T-helper 9 cell (primary cell): ENCODE results near the gene LAMB4.

Source experiments
- DNase-seq: peaks from one replicate; pipeline ENCODE4 v3.0.0-alpha.2; 2020

LAMB4 gene

GRCh38 chr7:108104324-108104723, 25.8 kb downstream of the LAMB4 start:
- DNase-seq: no peak

GRCh38 chr7:108103558-108104298, 26.4 kb downstream of the LAMB4 start:
- no peak for DNase-seq

DNA sequence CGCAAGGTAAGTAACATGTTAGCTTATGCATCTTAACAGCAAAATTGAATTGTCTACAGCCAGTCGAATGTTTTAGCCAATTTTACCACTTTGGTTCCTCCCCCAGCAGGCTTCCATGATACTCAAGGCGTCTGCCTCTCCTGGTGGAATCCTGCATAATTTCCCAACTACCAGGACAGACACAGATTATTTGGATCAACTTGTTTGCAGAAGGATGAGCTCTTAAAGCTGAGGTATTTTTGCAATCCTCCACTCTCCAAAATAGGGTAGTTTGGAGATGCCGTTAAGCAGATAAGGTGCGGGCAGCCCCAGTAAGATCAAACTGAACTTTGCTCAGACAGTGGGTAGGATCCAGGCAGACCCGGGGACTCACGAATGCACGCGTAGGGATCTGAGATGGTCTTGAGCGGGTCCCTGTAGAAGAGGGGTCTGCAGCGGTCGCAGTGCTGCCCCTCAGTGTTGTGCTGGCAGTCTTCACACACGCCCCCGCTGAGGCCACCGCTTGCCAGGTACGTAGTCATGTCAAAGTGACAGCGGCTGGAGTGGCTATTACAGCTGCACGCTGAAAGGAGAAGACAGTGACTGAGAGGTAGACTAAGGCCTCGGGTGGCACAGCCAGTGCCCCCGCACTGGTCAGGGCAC, 27.4 kb downstream of the LAMB4 start:
- no peak for DNase-seq

GRCh38 chr7:108101759-108102158, 28.4 kb downstream of the LAMB4 start:
- DNase-seq: no peak

GRCh38 chr7:108099713-108100112, 30.4 kb downstream of the LAMB4 start:
- DNase-seq: no peak

GRCh38 chr7:108097703-108098102, 32.5 kb downstream of the LAMB4 start:
- no peak for DNase-seq

DNA sequence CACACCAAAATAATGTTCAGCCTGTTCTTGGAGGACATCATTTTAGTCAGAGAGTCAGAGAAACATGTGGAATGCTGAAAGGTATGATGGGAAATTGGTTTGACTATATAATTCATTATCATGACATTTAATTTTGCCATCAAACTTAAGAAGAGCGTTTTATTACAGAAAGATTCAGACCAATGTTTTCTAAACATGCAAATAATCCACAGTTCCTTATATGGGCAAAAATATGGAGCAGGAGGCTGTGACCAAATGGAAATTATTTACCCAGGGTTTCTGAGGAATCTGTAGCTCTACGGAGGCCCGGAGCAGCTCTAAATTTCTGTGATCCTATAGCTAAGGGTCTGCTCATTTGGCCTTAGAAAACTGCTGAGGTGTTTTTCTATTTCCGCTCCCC, 33.2 kb downstream of the LAMB4 start:
- DNase-seq: no peak

GRCh38 chr7:108094933-108095710, 35.0 kb downstream of the LAMB4 start:
- no peak for DNase-seq

DNA sequence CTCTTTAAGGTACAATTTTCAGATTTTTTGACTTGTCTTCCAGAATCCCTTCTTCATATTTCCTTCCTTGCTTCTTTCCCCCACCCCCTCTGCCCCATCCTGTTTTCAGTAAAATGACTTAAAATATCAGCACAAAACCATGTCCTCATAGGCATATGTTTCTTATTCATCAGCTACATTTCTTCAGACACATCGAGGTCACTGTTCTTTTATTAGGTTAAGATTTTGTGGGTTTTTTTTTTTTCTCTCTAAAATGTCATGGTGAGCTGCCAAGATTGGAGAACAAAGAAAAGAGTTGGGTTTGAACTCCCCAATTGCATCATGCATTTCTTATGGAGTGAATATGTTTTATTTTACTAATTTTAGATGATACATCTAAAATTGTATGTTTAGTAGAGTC, 35.8 kb downstream of the LAMB4 start:
- DNase-seq: no peak

GRCh38 chr7:108093851-108094331, 36.3 kb downstream of the LAMB4 start:
- DNase-seq: no peak

DNA sequence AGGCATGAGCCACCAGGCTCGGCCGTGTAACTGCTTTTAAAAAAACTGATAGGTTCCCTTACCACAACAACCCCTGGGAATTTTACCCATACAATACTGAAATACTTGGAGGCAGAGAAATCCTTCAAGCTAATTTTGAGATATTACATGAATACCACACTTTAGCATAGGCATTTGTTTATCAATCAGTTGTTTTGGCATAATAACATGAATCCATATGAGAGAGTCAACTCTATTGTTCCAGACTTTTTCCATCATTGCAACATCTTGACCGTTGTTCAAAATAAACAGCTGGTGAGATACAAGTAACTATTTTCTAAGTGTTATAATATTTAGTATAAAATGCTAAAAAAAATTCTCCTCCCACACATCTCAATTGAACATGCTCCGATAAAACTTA, 36.8 kb downstream of the LAMB4 start:
- no peak for DNase-seq

DNA sequence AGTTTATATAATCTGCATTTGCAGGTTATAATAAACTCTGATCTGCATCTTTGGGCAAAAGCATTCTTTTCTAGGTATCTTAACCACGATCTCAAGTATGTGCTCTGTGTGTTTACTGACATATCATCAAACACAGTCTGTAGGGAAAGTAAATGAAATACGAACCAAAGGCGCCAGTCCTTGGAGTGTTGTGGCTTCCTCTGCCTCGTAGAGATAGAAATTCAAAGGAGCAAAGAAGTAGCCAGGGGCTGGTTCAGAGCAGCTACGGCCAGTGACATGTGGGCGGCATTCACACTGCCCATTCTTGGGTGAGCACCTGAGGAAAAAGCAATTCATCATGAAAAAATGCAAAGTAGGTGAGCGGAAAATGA, 38.7 kb downstream of the LAMB4 start:
- no peak for DNase-seq

- DNase-seq: no peak
Measured at GRCh38 chr7:108090791-108091460, 39.2 kb downstream of the LAMB4 start.

DNA sequence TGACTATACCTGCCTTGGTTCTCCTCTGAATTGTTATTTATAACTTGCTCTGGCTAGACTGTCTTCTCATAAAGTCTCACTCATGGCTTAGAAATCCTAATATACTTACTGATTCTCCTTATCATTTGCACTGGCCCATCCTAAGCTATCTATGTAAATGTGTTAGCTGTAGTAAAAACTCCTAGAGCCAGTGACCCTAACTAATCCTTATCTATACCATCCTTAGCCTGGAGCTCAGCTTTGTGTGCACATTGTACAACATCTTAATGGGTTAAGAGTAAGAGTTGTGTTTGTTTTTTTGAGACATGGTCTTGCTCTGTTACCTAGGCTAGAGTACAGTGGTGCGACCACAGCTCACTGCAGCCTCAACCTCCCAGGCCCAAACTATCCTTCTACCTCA, 40.8 kb downstream of the LAMB4 start:
- DNase-seq: no peak

- DNase-seq: no peak
Measured at GRCh38 chr7:108088729-108089128, 41.4 kb downstream of the LAMB4 start.

- DNase-seq: no peak
Measured at GRCh38 chr7:108087778-108088177, 42.4 kb downstream of the LAMB4 start.

- DNase-seq: no peak
Measured at GRCh38 chr7:108086962-108087361, 43.2 kb downstream of the LAMB4 start.

DNA sequence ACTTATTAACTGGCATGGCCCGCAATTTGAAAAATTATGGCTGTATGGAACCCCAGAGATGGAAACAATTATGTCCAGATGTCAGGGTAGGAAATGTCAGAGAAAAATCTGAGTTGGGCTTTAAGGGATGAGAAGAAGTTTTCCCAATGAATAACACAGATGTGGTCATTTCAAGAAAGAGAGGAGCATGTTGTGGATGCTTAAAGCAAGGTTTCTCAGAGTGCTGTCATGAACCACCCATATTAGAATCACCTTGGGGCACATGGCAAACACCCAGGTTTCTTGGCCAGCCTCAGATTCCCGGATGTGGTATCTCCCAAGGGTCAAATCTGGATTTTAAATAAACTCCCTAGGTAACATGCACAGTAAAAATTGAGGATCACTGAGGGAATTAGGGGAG, 43.6 kb downstream of the LAMB4 start:
- no peak for DNase-seq

DNA sequence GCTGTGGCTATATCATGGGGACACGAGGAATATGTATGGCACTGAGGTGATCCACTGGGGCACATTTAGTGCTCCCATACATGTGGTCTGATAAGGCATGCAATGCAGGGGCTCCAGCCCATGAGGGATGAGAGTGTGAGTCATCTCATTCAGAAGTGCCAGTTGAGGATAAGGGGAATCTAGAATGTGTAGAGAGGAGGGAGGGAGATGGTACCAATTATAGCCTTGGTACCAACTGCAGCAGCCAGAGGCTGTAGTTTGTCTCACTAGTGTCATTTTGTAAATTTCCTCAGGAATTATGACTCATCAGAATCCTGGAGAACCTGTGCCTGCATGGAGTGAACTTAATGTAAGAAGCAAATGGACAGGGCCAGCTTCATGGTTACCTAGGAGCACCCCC, 46.2 kb downstream of the LAMB4 start:
- no peak for DNase-seq

DNA sequence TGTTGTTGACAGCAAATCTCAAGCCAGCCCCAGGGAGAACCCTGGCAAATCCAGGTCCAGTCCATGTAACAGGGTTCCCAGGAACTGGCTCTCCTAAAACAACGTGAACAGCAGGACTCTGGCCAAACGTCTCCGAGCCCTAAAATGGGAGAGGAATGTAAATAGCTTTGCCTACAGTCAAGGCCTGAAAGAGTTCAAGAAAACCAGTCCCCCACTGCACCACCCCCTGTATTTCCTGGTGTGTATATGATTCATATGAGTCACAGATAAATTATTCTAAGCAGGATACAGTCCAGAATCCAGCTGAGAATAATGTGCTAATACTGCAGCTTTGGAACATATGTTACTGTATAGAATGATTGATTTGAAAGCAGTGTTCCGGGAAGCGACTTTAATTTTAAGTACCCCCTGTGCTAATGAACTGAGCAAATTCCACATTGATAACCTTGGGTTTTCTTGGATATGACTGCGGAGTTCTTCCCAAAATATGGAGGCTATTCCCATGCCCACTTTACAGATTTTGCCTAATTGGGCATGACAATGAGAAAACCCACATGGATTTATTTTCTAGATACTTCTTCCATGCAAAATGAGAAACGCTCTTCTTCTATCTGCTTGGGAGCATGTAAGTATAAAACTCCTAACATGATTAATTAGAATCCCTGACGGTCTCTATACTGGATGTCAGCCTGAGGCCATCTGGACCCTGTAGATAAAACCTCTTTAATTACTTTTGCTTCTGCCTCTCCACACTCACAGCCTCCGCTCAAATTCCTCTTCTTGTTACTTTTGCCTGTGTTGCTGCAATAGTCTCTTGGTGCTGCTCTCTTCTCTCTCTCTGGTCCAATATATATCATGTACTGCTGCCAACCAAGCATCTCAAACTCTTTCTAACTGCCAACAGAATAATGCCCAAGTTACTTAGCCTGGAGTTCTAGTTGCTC, 50.2 kb downstream of the LAMB4 start:
- no peak for DNase-seq

- no peak for DNase-seq
Measured at GRCh38 chr7:108079276-108079647, 50.9 kb downstream of the LAMB4 start.

DNA sequence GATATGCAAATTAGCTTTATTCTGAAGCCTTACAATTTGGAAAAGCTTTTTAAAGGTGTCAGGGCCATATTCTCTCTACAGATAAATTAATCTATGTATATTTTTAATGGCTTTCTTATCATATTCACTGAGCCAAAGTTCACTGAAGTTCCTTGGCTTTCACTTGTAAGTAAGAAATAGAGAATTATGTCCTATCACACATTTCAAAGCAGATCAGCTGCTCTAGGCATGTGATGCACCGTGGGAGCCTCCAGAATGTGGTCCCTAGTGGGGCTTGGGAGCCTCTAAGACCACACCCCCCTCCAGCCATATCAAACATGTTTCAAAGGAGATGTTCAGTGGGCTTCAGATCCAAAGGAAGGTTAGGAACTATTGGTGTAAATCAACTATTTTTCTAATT, 51.5 kb downstream of the LAMB4 start:
- no peak for DNase-seq
